HepG2 (cell line): ENCODE measurements around the gene CCDC136. TPM values are rescaled to one million over a fixed set of nuclear protein-coding genes. Genes with fewer than 3 reads are reported as not detected.
A peak's percentile ranks its signal among the peaks of the same experiment; 100 is the strongest.

Source experiments
- AGO1 ChIP-seq: fragments of 200-400 bp; formaldehyde crosslinking; IDR thresholded peaks from 2 replicates; pipeline ENCODE4 v1.6.1; 2017; ENCODE audit warnings: mild to moderate bottlenecking, low read depth, low read length, moderate library complexity; ENCODE audit not compliant: poor library complexity, severe bottlenecking
- AGO2 ChIP-seq: fragments of 200-400 bp; formaldehyde crosslinking; optimal IDR thresholded peaks from 2 replicates; pipeline ENCODE3; 2017; ENCODE audit warnings: mild to moderate bottlenecking, low read depth, low read length, moderate library complexity
- MXI1 ChIP-seq: IDR thresholded peaks from 3 replicates; pipeline ENCODE4 v1.6.1; 2012; ENCODE audit warnings: low read depth, low read length, inconsistent platforms, borderline replicate concordance
- SMAD3 ChIP-seq: sonication (generic); formaldehyde crosslinking; IDR thresholded peaks from 2 replicates; pipeline ENCODE4 v1.4.0; 2020; ENCODE audit warnings: missing genetic modification reagents
- TBL1XR1 ChIP-seq: fragments of 150-350 bp; IDR thresholded peaks from 2 replicates; pipeline ENCODE4 v1.6.1; 2014; ENCODE audit warnings: borderline replicate concordance, low read length; ENCODE audit not compliant: partially characterized antibody
- ZFP37 ChIP-seq: sonication (generic); formaldehyde crosslinking; IDR thresholded peaks from 2 replicates; pipeline ENCODE4 v1.4.0; 2020; ENCODE audit warnings: missing genetic modification reagents, borderline replicate concordance
- ZNF143 ChIP-seq: sonication (generic); formaldehyde crosslinking; IDR thresholded peaks from 2 replicates; pipeline ENCODE4 v1.4.0; 2020; ENCODE audit warnings: missing genetic modification reagents
- ZNF160 ChIP-seq: sonication (generic); formaldehyde crosslinking; IDR thresholded peaks from 2 replicates; pipeline ENCODE4 v1.8.0; 2022; ENCODE audit warnings: mild to moderate bottlenecking, inconsistent platforms, missing genetic modification reagents
- ZNF235 ChIP-seq: sonication (generic); formaldehyde crosslinking; IDR thresholded peaks from 2 replicates; pipeline ENCODE4 v1.8.1; 2023; ENCODE audit warnings: mild to moderate bottlenecking, missing genetic modification reagents, borderline replicate concordance
- ZNF501 ChIP-seq: sonication (generic); formaldehyde crosslinking; IDR thresholded peaks from 2 replicates; pipeline ENCODE4 v1.5.1; 2020; ENCODE audit warnings: mild to moderate bottlenecking, moderate library complexity, missing genetic modification reagents
- ZNF549 ChIP-seq: sonication (generic); formaldehyde crosslinking; IDR thresholded peaks from 2 replicates; pipeline ENCODE4 v1.5.0; 2020; ENCODE audit warnings: missing genetic modification reagents
- ZNF7 ChIP-seq: IDR thresholded peaks from 2 replicates; pipeline ENCODE4 v1.6.1; 2016; ENCODE audit warnings: missing biosample characterization, missing genetic modification reagents
- ZNF788 ChIP-seq: sonication (generic); formaldehyde crosslinking; IDR thresholded peaks from 2 replicates; pipeline ENCODE4 v1.5.0; 2020; ENCODE audit warnings: mild to moderate bottlenecking, missing genetic modification reagents, borderline replicate concordance
- ZNF883 ChIP-seq: sonication (generic); formaldehyde crosslinking; IDR thresholded peaks from 2 replicates; pipeline ENCODE4 v1.5.1; 2020; ENCODE audit warnings: mild to moderate bottlenecking, missing genetic modification reagents; ENCODE audit errors: not compliant biosample characterization
- polyA plus RNA-seq, 8 experiments: library from polyadenylated mRNA; depleted of rRNA in 3 of 8; stranded (reverse) in 7 of 8; unstranded in 1 of 8; fragments of >200 nt; fragmentation: Illumina TruSeq in 4 of 8; extraction: Trizol in 4 of 8; gene quantifications; 2 replicates each; pipeline versions ENCODE4 v1.2.1 to v1.2.3, GENCODE V29; 2011 to 2016; ENCODE audit warnings: low read depth in 4 of 8, missing spikeins in 1 of 8, mixed read lengths in 1 of 8; ENCODE audit not compliant: insufficient read depth in 1 of 8
- total RNA-seq, 5 experiments: library from RNA; depleted of rRNA; stranded (reverse); fragments of >200 nt; fragmentation: Illumina TruSeq; extraction: Trizol; gene quantifications; 2 replicates each; pipeline ENCODE4 v1.2.3, GENCODE V29; 2016; ENCODE audit warnings: low read depth in 1 of 5
- TF ChIP-seq, protein P1 (sequence below): sonication (generic); formaldehyde crosslinking; IDR thresholded peaks from 2 replicates; pipeline ENCODE4 v1.4.0; 2020; ENCODE audit warnings: missing genetic modification reagents, borderline replicate concordance
- TF ChIP-seq, protein P2 (sequence below): IDR thresholded peaks from 2 replicates; pipeline ENCODE4 v1.6.1; 2018; ENCODE audit warnings: missing genetic modification reagents
- TF ChIP-seq, protein P3 (sequence below): sonication (generic); formaldehyde crosslinking; IDR thresholded peaks from 2 replicates; pipeline ENCODE4 v1.4.0; 2020; ENCODE audit warnings: missing genetic modification reagents
- TF ChIP-seq, protein P4 (sequence below), 2 experiments: sonication (generic) in 1 of 2; formaldehyde crosslinking in 1 of 2; IDR thresholded peaks; 2 replicates each; pipeline versions ENCODE4 v1.4.0 to v1.6.1; 2018 to 2020; ENCODE audit warnings: missing genetic modification reagents in 2 of 2, borderline replicate concordance in 1 of 2, low read depth in 1 of 2, mild to moderate bottlenecking in 1 of 2, missing biosample characterization in 1 of 2
- TF ChIP-seq, protein P5 (sequence below): sonication (generic); formaldehyde crosslinking; IDR thresholded peaks from 2 replicates; pipeline ENCODE4 v1.5.1; 2020; ENCODE audit warnings: mild to moderate bottlenecking, moderate library complexity, missing genetic modification reagents
- TF ChIP-seq, protein P6 (sequence below): IDR thresholded peaks from 2 replicates; pipeline ENCODE4 v1.6.1; 2016; ENCODE audit warnings: mild to moderate bottlenecking, missing biosample characterization, missing genetic modification reagents

The CCDC136 gene
- total and polyA plus RNA-seq, 2 of the 13 experiments (the other 11 are each of a cell fraction or from before 2014, with no cell fraction given): 0.04 to 0.38 TPM

DNA sequence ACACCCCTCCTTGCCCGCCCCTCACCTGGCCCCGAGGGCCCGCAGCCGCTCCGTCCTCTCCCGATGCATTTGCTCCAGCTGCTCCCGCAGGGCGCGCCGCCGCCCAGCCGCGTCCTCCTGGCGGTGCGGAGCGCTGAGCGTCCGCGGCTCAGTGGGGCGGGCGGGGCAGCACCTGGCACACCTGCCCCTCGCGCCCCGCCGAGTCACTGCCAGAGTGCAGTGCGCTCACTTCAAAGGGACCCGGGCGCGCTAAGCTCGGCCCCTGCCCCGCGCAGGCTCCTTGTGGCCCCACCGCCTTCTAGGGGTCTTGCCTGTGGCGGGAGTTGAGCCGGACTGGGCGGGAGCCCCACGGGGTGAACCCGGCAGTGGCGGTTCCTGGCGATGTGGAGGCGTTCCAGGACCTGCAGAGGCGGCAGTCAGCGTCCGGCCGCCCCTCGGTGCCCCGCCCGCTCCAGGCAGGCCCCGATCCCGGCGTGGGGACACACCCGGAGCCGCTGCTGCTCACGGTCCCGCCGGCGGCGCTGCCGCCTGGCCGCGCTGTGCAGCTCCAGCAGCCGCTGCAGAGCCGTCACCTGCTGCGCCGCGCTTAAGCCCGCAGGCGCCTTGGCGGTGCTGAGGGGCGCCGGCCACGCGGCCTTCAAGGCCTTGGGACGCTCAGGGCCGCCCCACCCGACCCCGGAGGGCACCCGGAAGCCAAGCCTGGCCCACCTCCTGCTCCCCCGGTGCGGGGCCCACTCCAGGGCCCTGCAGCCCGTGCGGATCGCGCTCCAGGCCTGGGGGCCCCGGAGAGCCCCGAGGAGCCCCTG is 77.6 kb downstream of the CCDC136 start (continued):
- TF ChIP-seq ZNF501 (0 out of 2 replicates have a peak, but pooled peaks have one; percentile 13), ZNF235 (CRISPR knock-in tag) (peak; percentile 68; the same call in 1 of the 2 replicates), ZNF160 (CRISPR knock-in tag) (0 out of 2 replicates have a peak, but pooled peaks have one; percentile 49), MXI1 (no peak), AGO1 (peak; percentile 82), ZNF549 (CRISPR knock-in tag) (no peak), ZNF143 (CRISPR knock-in tag) (peak; percentile 28), ZFP37 (CRISPR knock-in tag) (no peak), SMAD3 (no peak), ZNF788 (CRISPR knock-in tag) (peak; percentile 58; the same call in 1 of the 2 replicates), ZNF7 (no peak), TBL1XR1 (no peak), AGO2 (peak; percentile 65), ZNF883 (CRISPR knock-in tag) (peak; percentile 57)
- TF ChIP-seq, protein P1, sequence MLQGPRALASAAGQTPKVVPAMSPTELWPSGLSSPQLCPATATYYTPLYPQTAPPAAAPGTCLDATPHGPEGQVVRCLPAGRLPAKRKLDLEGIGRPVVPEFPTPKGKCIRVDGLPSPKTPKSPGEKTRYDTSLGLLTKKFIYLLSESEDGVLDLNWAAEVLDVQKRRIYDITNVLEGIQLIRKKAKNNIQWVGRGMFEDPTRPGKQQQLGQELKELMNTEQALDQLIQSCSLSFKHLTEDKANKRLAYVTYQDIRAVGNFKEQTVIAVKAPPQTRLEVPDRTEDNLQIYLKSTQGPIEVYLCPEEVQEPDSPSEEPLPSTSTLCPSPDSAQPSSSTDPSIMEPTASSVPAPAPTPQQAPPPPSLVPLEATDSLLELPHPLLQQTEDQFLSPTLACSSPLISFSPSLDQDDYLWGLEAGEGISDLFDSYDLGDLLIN (CRISPR knock-in tag): no peak
- TF ChIP-seq, protein P2, sequence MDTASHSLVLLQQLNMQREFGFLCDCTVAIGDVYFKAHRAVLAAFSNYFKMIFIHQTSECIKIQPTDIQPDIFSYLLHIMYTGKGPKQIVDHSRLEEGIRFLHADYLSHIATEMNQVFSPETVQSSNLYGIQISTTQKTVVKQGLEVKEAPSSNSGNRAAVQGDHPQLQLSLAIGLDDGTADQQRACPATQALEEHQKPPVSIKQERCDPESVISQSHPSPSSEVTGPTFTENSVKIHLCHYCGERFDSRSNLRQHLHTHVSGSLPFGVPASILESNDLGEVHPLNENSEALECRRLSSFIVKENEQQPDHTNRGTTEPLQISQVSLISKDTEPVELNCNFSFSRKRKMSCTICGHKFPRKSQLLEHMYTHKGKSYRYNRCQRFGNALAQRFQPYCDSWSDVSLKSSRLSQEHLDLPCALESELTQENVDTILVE (CRISPR knock-in tag): peak; percentile 18; the same call in 1 of the 2 replicates
- TF ChIP-seq, protein P3, sequence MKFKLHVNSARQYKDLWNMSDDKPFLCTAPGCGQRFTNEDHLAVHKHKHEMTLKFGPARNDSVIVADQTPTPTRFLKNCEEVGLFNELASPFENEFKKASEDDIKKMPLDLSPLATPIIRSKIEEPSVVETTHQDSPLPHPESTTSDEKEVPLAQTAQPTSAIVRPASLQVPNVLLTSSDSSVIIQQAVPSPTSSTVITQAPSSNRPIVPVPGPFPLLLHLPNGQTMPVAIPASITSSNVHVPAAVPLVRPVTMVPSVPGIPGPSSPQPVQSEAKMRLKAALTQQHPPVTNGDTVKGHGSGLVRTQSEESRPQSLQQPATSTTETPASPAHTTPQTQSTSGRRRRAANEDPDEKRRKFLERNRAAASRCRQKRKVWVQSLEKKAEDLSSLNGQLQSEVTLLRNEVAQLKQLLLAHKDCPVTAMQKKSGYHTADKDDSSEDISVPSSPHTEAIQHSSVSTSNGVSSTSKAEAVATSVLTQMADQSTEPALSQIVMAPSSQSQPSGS (CRISPR knock-in tag): no peak
- TF ChIP-seq, protein P4, sequence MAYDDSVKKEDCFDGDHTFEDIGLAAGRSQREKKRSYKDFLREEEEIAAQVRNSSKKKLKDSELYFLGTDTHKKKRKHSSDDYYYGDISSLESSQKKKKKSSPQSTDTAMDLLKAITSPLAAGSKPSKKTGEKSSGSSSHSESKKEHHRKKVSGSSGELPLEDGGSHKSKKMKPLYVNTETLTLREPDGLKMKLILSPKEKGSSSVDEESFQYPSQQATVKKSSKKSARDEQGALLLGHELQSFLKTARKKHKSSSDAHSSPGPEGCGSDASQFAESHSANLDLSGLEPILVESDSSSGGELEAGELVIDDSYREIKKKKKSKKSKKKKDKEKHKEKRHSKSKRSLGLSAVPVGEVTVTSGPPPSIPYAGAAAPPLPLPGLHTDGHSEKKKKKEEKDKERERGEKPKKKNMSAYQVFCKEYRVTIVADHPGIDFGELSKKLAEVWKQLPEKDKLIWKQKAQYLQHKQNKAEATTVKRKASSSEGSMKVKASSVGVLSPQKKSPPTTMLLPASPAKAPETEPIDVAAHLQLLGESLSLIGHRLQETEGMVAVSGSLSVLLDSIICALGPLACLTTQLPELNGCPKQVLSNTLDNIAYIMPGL (CRISPR knock-in tag; IDR thresholded peaks at IDR 0.05; ENCODE audit: borderline replicate concordance in 1 of 2, low read depth in 1 of 2): peak in 1 of 2 experiments; percentile 81; a peak in 2 of 4 replicates
- TF ChIP-seq, protein P5, sequence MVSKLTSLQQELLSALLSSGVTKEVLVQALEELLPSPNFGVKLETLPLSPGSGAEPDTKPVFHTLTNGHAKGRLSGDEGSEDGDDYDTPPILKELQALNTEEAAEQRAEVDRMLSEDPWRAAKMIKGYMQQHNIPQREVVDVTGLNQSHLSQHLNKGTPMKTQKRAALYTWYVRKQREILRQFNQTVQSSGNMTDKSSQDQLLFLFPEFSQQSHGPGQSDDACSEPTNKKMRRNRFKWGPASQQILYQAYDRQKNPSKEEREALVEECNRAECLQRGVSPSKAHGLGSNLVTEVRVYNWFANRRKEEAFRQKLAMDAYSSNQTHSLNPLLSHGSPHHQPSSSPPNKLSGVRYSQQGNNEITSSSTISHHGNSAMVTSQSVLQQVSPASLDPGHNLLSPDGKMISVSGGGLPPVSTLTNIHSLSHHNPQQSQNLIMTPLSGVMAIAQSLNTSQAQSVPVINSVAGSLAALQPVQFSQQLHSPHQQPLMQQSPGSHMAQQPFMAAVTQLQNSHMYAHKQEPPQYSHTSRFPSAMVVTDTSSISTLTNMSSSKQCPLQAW: no peak
- TF ChIP-seq, protein P6, sequence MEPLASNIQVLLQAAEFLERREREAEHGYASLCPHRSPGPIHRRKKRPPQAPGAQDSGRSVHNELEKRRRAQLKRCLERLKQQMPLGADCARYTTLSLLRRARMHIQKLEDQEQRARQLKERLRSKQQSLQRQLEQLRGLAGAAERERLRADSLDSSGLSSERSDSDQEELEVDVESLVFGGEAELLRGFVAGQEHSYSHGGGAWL: no peak
